Muscle of arm (tissue), 12 donors: Measurements from ENCODE around the gene YWHAB. TPM values are rescaled to one million over a fixed set of nuclear protein-coding genes. Genes with fewer than 3 reads are reported as not detected.
"Not testable (repeated sequence)": the region's sequence is repeated elsewhere in the genome, so short reads cannot be mapped to it uniquely, and the experiment has no call there.

Experiments
- DNase-seq: peaks from one replicate; pipeline ENCODE4 v3.0.0-alpha.2; 2013
- polyA plus RNA-seq, 12 donors: library from polyadenylated mRNA; unstranded; fragments of 120-200 nt; gene quantifications; one replicate each; pipeline ENCODE4 v1.2.1, GENCODE V29; 2013; ENCODE audit not compliant: insufficient read length in 12 of 12

The YWHAB gene
- polyA plus RNA-seq, 12 donors: 99.3 to 1,405 (median 119) TPM

DNA sequence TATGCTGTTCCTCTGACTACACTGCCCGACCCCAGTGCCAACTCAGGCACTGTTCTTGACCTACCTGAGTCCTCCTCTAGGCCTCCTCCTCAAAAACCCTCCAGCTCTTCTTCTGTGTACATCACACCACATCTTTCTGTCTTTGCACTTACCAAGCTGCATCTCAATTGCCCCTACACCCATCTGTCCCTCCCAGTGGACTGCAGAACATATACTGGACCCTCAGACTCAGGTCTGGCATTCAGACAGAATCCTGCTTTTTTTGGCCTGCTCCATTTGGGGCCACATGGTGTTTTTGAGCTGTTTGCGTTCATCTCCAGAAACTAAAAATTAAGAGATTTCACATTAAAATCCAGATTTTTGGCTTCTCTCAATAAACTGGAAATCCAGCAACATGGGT lies 23.2 kb upstream of the YWHAB start:
- no peak for DNase-seq

DNA sequence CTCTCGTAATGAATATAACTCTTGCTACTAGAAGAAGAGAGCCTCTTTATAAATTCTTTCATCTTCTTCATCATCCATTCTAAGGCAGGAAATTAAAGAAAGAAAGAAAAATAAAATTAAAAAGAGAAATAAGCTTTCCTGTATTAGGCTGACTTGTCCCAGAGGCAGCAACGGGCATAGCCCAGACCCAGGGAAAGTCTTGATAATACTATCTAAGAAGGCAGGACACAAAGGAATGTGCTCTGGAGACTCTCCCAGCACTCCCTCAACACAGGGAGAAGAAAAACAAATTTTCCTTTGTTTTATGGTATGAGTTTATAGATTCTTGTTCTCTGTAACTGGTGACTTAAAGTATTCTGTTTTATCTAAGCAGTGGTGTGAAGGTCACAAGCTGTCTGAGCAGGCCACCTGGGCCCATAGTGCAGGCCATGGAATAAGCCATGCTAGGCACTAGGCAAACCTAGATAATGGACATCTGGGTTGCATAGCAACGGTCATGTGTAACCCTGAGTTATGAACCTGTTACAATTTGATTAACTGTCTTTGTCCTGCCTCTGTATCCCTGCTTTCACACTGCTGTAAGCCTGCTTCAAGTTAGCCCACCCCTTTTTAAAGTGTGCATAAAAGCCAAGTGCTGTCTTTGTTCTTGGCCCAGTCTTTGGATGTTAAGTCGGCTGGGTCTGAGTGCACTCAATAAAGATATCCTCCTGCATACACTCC lies 22.0 kb upstream of the YWHAB start:
- not testable (repeated sequence) for DNase-seq

DNA sequence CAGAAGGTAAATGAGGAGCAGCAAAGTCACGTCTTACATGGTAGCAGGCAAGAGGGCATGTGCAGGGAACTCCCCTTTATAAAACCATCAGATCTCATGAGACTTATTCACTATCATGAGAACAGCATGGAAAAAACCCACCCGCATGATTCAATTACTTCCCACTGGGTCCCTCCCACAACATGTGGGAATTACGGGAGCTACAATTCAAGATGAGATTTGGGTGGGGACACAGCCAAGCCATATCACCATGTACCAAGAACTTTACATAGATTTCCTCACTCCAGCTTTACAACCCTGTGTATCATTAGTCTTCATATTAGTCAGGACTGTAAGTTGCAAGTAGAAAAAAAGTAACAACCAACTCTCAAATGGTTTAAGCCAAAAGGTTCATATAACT lies 21.0 kb upstream of the YWHAB start:
- not testable (repeated sequence) for DNase-seq

- DNase-seq: no peak
Observed at GRCh38 chr20:44866703-44867335, 18.7 kb upstream of the YWHAB start.

DNA sequence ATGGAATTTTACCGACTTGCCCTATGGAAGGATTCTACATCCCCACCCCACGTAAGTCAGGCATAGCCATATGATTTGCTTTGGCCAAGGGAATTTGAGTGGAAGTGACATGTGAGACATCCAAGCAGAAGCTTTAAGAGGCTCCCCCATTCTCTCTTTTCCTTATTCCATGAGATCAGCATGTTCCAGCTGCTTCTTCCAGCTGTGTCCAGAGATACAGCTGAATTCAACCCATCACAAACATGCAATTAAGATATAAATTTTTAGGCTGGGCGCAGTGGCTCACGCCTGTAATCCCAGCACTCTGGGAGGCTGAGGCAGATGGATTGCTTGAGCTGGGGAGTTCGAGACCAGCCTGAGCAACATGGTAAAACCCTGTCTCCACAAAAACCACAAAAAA lies 16.0 kb upstream of the YWHAB start:
- no peak for DNase-seq

DNA sequence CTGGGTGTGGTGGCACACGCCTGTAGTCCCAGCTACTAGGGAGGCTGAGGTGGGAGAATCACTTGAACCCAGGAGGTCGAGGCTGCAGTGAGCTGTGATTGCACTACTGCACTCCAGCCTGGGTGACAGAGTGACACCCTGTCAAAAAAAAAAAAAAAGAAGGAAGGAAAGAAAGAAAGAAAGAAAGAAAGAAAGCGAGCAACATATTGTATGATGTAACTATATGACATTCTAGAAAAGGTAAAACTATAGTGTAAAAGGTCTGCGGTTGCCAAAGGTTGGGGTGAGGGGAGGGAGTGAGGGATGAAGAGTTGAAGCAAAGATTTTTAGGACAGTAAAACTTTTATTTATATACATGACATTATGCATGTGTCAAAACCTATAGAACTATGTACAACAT lies 3.1 kb upstream of the YWHAB start:
- not testable (repeated sequence) for DNase-seq

GRCh38 chr20:44883214-44883902 lies 2.1 kb upstream of the YWHAB start:
- DNase-seq: no peak

DNA sequence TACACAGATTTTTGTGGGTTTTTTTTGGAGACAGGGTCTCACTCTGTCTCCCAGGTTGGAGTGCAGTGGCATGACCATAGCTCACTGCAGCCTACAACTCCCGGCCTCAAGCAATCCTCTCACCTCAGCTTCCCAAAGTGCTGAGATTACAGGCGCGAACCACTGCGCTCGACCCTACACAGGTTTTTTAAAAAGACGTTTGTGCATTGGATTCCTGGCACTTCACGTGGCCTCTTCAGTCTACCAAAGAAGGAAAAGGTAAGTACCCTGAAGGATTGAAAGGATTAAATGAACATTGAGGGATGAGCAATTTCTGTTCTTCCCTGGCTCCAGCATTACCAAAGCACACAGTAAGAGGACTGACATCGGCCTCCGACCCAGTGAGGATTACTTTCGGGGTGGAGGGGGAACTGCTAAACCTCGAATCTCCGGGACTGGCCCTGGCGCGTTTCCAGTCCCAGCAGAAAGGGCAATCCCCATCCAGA lies 556 bp upstream of the YWHAB start:
- DNase-seq: no peak

GRCh38 chr20:44886266-44886651 lies 754 bp downstream of the YWHAB start:
- DNase-seq: no peak

GRCh38 chr20:44886828-44887227 lies 1.3 kb downstream of the YWHAB start:
- DNase-seq: no peak

GRCh38 chr20:44887466-44887865 lies 2.0 kb downstream of the YWHAB start:
- DNase-seq: no peak

DNA sequence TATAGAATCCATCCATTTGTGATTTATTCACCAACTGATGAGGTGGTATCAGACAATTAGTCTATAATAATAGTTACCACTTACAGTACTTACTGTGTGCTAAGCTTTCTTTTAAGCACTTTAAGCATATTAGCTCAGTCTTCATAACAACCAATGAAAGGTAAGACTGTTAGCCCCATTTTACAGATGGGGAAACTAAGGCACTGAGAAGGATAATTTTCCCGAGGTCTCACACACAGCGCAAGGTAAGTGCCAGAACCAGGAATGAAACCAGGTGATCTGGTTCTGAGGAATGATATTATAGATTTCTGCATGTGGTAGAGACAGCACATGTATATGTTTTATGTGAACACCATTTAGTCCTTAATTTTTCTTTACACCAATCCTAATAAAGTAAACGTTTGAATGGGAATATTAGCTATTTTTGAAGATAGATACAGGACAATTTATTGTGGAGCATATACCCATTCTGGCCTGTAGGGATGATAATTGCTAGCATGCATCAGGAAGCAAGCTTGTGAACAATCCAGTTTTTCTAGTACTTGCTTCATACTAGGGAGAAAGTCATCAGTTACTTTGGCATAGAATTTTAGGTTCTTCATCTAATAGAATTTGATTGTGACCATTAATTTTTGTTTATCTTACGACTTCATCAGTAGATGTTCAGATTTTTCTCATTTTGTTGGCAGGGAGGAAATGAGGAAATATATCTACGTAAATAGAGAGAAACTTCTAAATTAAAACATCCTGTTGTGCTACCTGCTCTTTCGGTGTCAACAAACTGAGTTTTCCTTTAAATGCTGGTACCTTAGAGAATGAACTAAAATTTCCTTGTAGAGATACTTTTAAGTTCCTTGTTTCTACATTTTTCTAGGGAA lies 3.0 kb downstream of the YWHAB start:
- no peak for DNase-seq

DNA sequence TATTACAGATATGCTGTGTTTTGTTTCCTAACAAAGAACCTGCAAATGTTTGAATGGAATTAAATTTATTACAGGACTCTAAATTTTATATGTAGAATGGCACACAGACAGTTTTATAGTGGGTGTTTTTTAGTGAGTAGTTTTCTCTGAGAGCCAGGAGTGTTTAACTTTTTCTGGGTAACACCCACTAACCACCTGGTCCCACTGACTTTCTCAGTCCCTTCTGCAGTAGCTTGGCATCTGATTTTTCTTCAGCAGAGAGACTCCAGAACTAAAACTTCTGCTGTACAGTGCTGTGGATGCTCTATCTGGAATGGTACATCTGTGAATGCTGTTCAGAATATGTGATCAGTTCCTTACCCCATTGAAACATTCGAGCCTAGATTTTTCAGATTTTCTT lies 6.3 kb downstream of the YWHAB start:
- DNase-seq: no peak

DNA sequence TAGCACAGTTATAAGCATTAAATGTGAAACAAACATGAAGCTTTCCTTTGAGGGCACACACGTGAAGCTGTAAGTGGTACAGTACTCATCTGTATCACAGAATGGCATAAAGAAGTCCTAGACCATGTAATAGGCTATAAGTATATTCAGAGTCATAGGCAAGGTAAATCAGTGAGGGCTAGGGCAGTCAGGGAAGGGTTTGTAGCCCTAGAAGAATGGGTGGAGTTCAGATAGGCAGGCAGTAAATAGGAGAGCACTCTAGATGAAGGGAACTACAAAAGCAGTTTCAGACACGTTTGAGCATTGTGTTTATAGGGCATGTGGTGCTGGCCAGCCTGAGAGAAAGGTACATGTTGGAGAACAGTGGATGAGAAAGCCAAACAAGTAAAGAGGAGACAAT lies 9.5 kb downstream of the YWHAB start:
- DNase-seq: no peak

DNA sequence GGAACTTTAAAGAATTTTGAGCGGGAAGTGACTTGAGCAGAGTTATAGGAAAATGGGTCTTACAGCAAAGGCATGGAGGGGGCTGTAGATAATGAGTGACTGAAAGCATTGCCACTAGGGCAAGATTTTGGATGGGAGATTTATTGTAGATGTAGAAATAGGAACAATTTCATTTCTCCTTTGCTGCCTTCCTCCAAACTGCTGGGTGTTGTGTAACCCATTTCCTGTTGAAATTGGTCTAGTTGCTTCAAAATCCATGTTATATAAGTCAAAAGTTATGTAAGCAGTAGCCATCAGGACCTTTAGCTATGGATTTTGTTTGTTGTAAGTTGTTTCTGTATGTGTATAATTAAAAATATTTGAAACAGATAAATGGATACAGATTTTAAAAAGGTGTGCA lies 11.1 kb downstream of the YWHAB start:
- no peak for DNase-seq

- DNase-seq: no peak
Observed at GRCh38 chr20:44897133-44897532, 11.6 kb downstream of the YWHAB start.

GRCh38 chr20:44900231-44900854 lies 14.8 kb downstream of the YWHAB start:
- no peak for DNase-seq

- DNase-seq: no peak
Observed at GRCh38 chr20:44901974-44902373, 16.5 kb downstream of the YWHAB start.

DNA sequence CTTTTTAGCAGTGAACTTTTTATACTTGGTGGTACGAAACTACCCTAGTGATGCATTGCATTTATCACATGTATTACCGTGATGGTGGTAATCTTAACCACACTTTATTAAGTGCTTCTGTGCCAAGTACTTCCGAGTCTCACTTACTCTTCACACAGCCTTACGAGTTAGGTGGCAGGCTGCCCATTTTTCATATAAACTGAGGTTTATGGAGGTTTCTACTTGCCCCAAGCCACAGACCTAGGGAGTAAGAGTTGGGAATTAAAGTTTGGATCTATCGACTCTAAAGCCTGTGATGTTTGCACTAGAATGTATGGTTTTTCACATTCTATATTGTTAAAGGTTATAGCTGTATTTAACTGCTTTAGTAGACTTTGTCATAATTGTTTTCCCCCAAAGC lies 18.9 kb downstream of the YWHAB start:
- DNase-seq: no peak

DNA sequence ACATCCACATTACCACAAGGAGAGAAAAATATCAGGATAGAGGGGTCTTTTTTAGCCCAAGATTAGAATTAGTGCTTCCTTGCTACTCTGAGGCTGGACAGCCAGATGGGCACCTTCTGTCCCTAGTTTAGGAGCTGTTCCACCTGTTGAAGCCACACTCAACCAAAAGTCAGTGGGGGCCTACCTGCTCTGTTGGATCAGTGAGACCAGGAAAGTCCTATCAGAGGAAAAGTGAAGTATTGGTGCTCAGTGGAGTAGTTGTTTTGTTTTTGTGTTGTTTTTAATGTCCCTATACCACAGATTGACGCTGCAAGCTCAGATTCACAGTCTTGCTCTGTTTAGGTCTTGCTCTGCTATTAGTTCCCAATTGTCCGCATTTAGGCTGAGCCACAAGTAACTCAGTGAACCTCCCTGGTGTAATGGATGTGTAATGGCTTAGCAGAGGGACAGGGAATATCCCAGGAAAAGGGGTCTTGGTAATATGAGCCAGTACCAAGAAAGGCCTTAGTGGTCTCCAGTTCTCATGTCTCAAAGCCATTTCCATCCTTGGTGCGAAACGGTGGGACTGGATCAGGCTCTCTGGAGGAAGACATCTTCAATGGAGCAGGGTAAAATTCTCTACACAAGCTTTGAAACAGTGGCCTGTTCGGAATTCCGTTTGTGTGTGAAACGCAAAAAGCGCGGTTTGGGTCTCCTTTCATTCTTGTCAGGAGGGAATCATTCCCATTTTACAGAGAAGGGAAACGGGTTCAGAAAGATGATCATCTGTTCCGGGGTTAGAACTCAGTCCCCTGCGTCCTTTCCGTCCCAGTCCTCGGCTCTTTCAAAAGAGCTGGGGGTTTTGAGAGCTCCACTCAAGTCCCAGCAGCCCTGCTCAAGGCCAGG lies 23.7 kb downstream of the YWHAB start:
- DNase-seq: no peak
